GM21381 (cell line): ENCODE measurements around the gene FNDC10.
"Not testable (repeated sequence)": the region's sequence is repeated elsewhere in the genome, so short reads cannot be mapped to it uniquely, and the experiment has no call there.

Experiments used
- ATAC-seq: cut with Tn5 transposase; IDR thresholded peaks from one replicate; pipeline ENCODE4 v1.9.1; 2021; ENCODE audit warnings: mild to moderate bottlenecking, moderate library complexity; ENCODE audit not compliant: unreplicated experiment

Gene FNDC10

GRCh38 chr1:1599030-1599934 is 653 bp downstream of the FNDC10 start:
- no peak for ATAC-seq

GRCh38 chr1:1598720-1599029 is 1.3 kb downstream of the FNDC10 start:
- ATAC-seq = no peak

GRCh38 chr1:1598051-1598719 is 1.8 kb downstream of the FNDC10 start:
- no peak for ATAC-seq

- ATAC-seq = no peak
These were observed 2.5 kb downstream of the FNDC10 start for GRCh38 chr1:1597275-1597930.

- no peak for ATAC-seq
These were observed 3.3 kb downstream of the FNDC10 start for GRCh38 chr1:1596493-1597274.

- ATAC-seq = not testable (repeated sequence)
These were observed 4.6 kb downstream of the FNDC10 start for GRCh38 chr1:1595341-1595740.

- ATAC-seq = no peak
These were observed 5.2 kb downstream of the FNDC10 start for GRCh38 chr1:1594602-1595260.

- no peak for ATAC-seq
These were observed 5.9 kb downstream of the FNDC10 start for GRCh38 chr1:1593834-1594601.

GRCh38 chr1:1591452-1591851 is 8.5 kb downstream of the FNDC10 start:
- no peak for ATAC-seq

GRCh38 chr1:1583347-1584010 is 16.5 kb downstream of the FNDC10 start:
- no peak for ATAC-seq

GRCh38 chr1:1582585-1583346 is 17.2 kb downstream of the FNDC10 start:
- no peak for ATAC-seq

GRCh38 chr1:1578371-1578940 is 21.5 kb downstream of the FNDC10 start:
- no peak for ATAC-seq

GRCh38 chr1:1577367-1578011 is 22.4 kb downstream of the FNDC10 start:
- ATAC-seq = no peak

GRCh38 chr1:1574721-1575537 is 25.0 kb downstream of the FNDC10 start, which contains the start of gene SSU72:
Gene SSU72 (minus strand): TSS chr1:1574863. CDS start chr1:1574557, 306 bp downstream.
- peak; percentile 85 for ATAC-seq

GRCh38 chr1:1573843-1574720 is 25.9 kb downstream of the FNDC10 start:
- peak; percentile 60 for ATAC-seq

GRCh38 chr1:1569341-1569740 is 30.6 kb downstream of the FNDC10 start:
- no peak for ATAC-seq
